ENCODE data around the gene ZNF688.

Gene ZNF688

GRCh38 chr16:30585400-30586191 lies 14.1 kb upstream of the ZNF688 start, which contains the start of gene ZNF785:
ZNF785 (minus strand) TSS chr16:30585697; CDS start chr16:30585611, 86 bp downstream.
- peak; percentile 98 for DNase-seq (ENCODE audit: low read depth)

DNA sequence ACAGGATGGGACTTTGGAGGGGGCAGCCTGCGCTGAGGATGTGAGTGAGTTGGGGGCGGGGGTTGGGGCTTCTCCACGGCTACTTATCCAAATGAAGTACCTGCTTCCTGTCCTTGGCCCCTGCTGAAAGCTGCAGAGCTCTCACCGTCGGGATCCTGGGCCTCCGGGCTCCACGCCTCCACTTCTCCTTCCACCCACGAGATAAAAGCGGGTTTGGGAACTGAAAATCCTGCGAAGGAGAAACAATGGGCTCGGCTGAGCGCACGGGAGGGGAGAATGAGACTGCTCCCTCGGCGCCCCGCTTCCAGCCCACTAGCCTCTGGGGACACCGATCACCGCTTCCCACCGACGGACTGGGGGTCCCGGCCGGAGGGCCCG lies 13.5 kb upstream of the ZNF688 start:
- DNase-seq (ENCODE audit: low read depth), result no peak

DNA sequence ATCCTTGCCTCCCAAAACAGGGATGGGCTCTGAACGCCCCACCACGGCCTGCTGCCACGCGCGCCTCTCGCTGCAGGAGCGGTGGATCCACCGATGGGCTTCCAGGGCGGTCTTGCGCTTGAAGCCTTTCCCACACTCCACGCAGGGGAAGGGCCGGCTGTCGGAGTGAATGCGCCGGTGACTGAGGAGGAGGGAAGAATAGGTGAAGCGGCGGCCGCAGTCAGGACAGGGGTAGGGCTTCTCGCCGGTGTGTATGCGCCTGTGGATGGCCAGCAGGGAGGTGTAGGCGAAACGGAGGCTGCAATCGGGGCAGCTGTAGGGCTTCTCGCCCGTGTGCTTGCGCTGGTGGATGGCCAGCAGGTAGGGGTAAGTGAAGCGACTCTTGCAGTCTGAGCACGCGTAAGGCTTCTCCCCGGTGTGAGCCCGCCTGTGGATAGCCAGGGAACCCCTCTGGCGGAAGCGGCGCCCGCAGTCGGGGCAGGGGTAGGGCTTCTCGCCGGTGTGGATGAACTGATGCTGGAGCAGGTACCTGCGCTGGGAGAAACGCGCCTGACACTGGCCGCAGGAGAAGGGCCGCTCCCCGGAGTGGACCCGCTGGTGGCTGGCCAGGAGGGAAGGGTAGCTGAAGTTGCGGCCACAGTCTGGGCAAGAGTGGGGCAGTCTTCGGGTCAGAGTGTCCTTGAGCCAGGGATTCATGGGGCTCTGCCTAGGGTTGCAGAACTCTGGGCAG lies 11.3 kb upstream of the ZNF688 start:
- no peak for DNase-seq (ENCODE audit: low read depth)

DNA sequence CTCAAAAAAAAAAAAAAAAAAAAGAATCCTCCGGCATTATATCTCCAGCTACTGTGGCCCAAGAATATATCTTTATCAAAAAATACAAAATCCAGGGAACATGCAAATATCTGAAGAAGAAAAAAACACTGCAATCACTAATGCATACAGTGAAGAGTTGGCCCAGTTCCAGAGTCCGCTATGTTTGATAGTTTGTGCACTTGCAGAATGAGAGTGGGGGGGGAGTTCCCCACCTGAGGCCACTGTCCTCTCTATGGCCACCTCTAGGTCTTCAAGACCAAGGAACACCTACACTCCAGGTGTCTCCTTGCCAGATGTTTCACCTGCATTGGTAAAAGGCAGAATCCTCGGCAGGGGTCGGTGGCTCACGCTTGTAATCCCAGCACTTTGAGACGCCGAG lies 9.9 kb upstream of the ZNF688 start:
- no peak for DNase-seq (ENCODE audit: low read depth)

DNA sequence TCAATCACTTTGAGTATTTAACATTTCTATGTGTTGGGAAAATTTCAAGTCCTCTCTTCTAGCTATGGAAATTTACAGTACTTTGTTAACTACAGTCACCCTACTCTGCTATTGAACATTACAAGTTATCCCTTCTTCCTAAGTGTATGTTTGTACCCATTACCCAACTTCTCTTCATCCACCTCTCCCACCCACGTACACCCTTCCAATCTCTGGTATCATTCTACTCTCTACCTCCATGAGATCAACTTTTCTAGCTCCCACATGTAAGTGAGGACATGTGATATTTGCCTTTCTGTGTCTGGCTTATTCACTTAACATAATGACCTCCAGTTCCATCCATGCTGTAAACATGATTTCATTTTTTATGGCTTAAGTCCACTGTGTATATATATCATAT lies 3.2 kb upstream of the ZNF688 start:
- no peak for DNase-seq (ENCODE audit: low read depth)

DNA sequence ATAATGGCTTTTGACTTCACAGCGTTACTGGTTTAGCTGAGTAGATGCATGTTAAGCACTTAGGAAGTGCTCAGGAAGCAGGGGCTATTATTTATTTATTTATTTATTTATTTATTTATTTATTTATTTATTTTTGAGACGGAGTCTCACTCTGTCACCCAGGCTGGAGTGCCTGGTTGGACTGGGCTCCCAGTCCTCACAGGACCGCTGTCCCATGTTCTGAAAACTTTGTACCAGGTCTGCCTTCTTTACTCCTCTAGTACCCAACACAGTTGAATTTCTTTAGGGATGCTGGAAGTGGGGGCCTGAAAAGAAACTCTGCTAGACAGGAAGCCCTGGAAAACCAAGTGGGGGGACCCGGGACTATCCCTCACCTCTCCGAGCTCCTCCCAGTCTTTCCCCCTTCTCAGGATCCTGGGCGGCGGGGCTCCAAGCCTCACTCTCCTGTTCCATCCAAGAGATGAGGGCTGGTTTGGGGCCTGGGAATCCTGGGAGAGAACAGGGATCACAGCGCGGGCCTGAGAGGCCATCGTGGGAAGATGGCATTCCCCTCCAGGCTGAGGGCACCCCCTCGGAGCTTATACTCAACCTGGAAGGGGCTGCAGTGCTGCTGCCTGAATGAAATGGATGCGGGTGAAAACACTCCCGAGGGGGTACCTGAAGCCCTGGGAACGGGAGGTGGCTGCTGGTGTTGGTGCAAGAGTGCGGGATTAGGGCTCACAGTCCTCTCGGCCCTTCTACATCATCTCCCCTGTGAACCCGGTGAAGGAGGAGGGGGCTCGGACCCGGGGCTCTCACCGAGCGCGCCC lies 674 bp downstream of the ZNF688 start:
- DNase-seq (ENCODE audit: low read depth), result no peak

DNA sequence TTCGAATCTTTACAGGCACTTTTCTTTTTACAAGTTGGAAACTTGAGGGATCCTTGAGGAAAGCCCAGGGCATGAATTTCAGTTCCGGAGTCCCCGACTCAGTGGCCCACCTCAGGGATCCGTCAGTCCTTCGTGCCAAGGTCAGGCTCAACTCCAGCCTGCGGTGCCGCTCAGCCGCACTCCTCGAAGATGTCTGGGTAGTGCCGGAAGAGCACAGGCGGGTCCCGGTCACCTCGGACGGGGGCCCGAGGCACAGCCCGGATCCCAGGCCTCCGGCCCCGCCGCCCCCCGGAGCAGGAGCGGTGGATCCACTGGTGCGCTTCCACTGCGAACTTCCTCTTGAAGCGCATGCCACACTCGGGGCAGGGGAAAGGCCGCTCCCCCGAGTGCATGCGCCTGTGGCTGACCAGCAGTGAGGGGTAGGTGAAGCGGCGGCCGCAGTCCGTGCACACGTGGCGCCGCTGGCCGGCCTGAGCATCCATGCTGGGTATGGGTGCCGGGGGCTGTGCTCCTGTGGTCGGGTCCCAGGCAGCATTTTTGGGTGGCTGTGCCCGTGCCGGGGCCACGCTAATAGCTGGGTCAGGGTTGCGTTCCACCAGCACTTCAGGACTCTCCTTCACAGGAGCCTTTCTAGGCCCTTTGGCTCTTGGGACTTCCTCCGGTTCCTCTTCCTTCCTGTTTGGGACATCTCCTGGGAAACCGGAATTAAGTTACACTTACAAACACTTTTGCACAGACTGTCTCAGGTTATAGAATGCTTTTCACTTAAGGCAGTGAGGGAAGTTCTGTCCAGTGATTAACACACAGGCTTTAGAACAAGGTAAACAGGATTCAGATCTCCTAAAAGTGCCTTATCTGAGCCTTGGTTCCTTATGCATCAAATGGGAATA lies 1.5 kb downstream of the ZNF688 start:
- no peak for DNase-seq (ENCODE audit: low read depth)

- no peak for DNase-seq (ENCODE audit: low read depth)
Measured at GRCh38 chr16:30569281-30569680, 2.2 kb downstream of the ZNF688 start.

- DNase-seq (ENCODE audit: low read depth), result peak; percentile 56
Measured at GRCh38 chr16:30567991-30568638, 3.4 kb downstream of the ZNF688 start.

DNA sequence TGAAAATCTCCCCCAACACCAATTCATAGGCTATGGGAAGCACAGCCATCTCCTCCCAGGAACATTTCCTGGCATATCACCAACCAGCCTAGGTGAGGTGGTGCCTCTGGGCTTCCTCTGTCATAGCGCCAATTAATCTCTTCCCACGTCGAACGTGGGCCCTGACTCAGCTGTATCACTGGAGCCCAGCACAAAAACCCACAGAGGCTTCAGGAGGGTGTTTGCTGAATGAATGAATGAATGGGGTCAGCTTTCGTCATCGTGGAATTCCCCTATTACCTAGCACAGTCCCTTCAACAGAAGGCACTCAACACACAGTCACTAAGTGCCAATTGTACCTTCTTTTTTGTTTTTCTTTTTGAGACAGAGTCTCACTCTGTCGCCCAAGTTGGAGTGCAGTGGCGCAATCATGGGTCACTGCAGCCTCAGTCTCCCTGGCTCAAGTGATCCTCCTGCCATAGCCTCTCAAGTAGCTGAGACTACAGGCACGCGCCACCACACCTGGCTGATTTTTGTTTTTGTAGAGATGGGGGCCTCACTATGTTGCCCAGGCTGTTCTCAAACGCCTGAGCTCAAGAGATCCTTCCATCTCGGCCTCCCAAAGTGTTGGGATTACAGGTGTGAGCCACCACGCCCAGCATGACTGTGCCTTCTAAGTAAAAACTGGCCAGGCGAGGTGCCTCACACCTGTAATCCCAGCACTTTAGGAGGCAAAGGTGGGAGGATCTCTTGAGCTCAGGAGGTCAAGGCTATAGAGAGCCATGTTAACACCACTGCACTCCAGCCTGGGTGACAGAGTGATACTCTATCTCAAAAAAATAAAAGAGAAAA lies 4.1 kb downstream of the ZNF688 start:
- DNase-seq (ENCODE audit: low read depth), result no peak

DNA sequence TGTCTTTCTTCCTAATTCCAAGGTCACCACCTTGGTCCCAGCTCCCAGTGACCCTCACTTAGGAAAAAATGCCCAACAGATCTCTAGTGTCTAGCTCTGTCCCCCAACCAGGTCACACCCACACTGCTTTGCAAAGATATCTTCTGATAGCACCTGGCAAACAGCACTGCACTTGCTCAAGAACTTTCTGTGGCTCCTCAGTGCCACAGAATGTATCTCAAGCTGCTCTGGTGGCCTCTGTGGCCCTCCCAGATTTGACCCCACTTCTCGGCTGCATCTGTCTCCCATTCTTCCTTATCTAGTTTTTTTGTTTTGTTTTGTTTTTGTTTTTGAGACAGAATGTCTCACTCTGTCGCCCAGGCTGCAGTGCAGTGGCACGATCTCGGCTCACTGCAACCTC lies 5.0 kb downstream of the ZNF688 start:
- DNase-seq (ENCODE audit: low read depth), result no peak

- DNase-seq (ENCODE audit: low read depth), result no peak
Measured at GRCh38 chr16:30565984-30566383, 5.5 kb downstream of the ZNF688 start.

DNA sequence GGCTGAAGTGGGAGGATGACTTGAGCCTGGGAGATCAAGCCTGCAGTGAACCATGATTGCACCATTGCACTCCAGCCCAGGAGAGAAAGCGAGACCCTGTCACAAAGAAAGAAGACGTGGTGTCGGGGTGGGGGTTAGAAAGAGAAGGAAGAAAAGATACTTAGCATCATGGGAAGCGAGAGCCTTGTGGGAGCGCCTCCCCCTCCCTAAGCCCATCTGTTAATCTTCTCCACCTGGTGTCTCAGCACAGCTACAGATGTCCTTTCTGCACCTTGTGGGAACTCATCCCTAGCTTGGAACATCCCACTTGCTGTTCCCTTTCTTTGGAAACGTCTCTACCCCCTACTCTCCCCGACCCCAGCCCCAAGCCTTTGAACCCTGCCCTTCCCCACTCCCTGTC lies 6.0 kb downstream of the ZNF688 start:
- no peak for DNase-seq (ENCODE audit: low read depth)

DNA sequence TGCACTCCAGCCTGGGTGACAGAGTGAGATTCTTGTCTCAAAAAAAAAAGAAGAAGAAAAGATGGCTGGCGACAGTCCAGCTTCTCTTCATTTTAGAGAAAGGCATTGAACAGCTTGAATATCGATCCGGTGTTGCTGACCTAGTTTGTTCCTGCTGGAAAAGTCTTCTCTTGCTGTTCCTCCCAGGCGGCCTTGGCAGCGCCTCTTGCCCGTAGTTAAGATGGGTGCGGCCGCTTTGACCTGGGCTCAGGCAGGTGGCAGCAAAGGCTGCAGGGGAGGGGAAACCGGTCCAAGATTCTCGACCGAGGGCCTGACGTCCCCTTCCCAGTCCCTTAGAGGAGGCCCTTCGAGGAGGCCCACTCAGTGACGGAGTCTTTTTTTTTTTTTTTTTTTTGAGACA lies 9.5 kb downstream of the ZNF688 start:
- DNase-seq (ENCODE audit: low read depth), result no peak

DNA sequence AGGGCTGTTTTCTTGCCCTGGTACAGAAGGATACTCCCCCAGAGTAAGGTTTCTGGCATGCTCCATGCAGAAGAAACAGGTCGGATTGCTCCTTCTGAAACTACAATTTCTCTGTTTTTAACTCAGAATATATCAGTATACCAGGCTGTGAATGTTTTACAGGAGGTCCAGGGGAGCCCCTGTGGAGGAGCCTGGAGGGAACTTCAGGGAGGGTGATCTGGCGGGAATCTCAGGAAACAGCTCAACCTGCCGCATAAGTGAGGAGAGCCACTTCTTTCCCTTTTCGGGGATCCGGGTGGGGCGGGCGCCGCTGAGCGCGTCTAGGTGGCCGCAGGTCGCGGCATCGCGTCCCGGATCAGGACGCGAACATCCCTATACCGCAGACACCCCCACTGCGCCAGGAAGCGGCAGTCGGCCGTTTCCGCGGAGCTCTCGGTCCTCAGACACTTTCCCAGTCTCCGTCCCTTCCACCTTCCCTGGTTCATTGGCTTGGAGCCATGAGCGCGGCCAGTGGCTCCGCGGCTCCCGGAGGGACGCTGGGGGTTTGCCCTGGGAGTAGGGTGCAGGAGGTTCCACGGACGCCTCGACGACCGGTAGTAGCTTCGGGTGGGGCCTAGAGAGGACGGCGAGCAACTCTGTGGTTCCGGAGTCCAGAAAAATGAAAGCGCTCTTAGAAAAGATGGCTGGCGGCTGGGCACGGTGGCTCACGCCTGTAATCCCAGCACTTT lies 10.3 kb downstream of the ZNF688 start:
- DNase-seq (ENCODE audit: low read depth), result no peak

- no peak for DNase-seq (ENCODE audit: low read depth)
Measured at GRCh38 chr16:30559690-30560089, 11.8 kb downstream of the ZNF688 start.

GRCh38 chr16:30558789-30559377 lies 12.6 kb downstream of the ZNF688 start:
- DNase-seq (ENCODE audit: low read depth), result no peak

DNA sequence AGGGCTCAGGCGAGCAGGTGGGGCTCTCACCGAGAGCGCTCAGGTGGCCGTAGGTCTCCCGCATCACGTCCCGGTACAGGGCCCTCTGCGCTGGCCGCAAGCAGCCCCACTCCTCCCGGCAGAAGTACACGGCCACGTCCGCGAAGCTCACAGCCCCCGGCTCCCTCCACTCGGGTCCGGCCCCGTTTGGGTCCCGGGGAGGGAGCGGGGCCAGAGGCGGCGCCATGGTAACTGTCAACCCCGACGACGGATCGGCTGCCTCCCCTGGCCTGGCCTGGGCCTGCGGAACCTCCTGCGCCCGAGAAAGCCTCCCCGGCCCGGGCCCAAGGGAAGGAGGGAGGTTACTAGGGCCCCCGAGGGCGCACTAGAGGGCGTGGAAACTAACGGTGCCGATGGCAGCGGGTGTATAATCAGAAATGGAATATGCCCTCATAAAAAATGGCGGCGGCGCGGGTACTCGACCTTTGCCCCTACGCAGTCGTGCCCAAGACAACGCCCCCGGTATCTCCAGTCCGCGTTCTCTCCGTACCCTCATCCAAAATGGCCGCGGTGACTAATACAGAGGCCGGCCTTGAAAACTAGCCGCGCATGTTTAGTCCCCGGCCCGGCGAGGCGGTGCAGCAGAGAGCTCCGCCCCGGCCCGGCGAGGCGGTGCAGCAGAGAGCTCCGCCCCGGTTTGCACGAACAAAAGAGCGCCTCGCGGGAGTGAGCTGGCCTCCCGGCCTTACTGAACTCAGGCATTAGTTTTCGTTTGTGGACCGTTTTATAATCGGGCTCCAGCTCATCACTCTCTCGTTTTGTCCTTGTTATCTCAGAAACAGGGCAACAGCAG lies 13.3 kb downstream of the ZNF688 start, which contains the start of gene ZNF764:
Gene ZNF764 (minus strand): TSS at position 418 of the 832 bp plus-strand sequence. CDS start 192 bp downstream, at position 226.
- peak; percentile 92 for DNase-seq (ENCODE audit: low read depth)

Measured in GM04503 (cell line).